GM12892 (cell line): ENCODE measurements around the gene FAM185A.

ENCODE experiments used
- DNase-seq: peaks from one replicate; pipeline ENCODE4 v3.0.0; 2011; ENCODE audit not compliant: insufficient read length
- FAIRE-seq: peaks from 2 replicates; lab custom pipeline; 2011; peaks lifted over from hg19 to GRCh38; lab: Jason Lieb, UNC
- POLR2A ChIP-seq: IDR thresholded peaks from 2 replicates; pipeline ENCODE4 v1.6.1; 2011; ENCODE audit warnings: low read depth, low read length, control low read depth
- POLR2AphosphoS5 ChIP-seq: IDR thresholded peaks from 2 replicates; pipeline ENCODE4 v1.6.1; 2011; ENCODE audit warnings: low read depth, low read length, control low read depth
- TAF1 ChIP-seq: IDR thresholded peaks from 2 replicates; pipeline ENCODE4 v1.6.1; 2011; ENCODE audit warnings: low read depth, mild to moderate bottlenecking, control low read depth, low read length, borderline replicate concordance

Gene FAM185A

DNA sequence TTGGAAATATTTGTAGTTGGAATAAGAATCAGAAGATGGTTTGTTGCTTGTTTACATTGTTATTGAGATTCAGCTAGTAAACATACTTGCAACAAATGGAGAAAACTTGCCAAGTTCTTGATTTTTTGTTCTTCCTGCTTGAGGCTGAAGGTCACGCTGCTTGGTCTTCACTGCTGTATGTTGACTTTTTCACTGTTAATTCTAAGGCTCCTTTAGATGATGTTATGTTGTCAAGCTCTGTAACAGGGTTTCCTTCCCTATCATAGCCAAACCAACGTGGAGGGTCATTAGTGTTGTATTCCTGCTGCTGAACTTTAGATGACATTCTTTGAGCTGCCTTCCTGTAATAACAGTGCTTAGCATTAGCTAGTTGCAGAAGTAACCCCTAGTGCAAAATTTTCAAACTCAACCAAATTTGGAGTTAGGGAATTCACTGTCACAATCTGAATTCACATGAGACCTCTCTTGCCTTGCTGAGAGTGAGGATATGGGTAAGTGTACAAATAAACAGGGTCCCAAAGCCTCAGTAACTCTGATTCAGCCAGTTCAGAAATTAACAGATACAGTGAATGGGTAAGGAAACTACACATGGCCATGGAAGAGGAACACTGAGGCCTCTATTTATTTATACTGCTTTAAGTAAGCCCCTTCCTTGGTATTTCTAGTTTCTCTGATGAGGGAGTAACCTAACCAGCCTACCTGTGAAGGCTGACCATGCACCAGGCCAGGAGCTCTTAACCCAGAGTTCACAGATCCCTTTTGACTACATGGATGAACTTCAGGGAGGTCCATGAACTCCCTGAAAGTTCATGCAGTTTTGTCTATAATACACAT is 64.6 kb downstream of the FAM185A start:
- FAIRE-seq: no peak

DNA sequence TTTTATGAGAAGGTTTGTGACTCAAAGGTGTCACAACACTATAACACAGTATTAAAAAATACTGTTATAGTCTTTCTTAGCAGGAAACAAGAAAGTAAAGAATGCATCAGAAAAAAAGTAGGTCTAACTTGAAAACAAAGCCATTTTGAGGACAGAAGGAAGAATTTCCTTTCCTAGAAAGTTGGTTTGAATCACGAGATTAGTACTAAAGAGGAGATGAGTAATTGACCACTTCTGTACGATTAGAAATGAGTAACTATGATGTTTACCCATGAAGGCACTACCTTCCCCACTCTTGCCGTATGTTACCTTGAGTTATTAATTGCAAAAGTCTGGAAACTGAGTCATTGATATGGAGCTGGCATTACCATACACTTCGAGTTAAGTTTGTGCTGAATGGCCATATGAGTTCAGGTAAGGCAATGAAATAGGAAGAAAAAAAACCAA is 65.2 kb downstream of the FAM185A start:
- DNase-seq: no peak
- TF ChIP-seq POLR2A: no peak
- no peak for TF ChIP-seq TAF1
- no peak for TF ChIP-seq POLR2AphosphoS5
- FAIRE-seq: no peak

More for the DNA sequence above, 64.6 kb downstream of the FAM185A start:
- TF ChIP-seq TAF1: no peak
- TF ChIP-seq POLR2A: no peak
- TF ChIP-seq POLR2AphosphoS5: no peak
- DNase-seq: no peak

DNA sequence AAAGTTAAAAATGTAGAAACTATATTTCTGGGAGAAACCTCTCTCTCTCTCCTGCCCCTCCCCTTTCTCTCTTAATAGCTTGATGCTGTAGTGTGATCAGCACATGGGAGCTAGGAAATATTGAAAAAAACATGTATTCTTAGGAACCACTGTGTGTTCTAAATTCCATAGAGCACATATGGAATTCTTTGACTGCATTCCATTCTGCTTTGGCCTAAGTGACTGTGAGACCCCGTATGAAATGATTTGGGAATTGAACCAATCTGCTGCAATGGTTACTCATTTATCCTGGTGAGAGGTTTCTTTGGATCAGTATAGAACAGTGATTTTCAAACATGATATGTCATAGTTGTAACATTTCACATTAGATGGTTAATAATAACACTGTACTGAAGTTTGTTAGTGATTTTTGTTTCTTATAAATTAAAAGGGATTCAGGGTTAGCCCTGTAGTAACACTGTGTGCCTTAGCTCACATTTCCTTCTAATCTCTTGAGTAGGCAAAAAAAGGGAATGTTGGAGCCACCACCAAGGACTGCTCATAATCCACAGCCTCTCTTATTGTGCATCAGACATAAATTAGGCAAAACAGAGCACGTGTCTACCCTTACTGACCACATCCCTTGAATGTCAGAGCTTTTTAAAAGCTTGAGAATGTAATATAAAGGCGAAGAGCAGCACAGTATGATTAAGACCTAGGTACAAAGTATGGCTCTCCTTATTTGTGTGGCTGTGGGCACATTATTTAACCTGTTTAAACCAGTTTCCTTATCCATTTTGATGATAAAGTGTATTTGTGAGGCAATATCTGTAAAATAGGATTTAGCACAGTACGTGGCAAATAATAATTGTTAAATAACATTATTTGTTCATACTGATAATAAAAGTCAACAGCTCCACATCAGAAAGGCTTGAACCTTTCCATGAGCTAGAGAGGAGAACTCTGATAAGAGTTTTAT is 69.1 kb downstream of the FAM185A start:
- no peak for TF ChIP-seq POLR2A
- TF ChIP-seq TAF1: no peak
- no peak for TF ChIP-seq POLR2AphosphoS5
- no peak for FAIRE-seq

DNA sequence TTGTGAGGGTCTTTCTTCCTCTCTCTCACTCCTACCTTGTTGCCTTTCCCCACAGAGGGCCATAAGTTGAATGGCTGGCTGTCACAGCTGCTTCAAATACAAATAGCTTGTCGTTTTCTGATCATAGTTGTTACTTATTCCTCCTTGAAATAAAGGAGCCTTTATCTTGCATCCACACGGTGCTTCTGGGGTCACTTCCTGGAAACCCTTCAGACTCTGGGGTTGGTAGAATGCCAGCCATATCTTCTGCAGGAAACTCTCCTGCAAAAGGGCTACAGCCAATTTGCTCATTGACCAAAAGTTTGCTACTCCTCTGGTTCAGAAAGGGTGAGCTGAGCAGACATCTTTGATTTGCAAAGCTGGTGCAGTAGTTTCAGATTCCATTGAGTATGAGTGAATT is 70.4 kb downstream of the FAM185A start:
- no peak for TF ChIP-seq TAF1
- no peak for TF ChIP-seq POLR2AphosphoS5
- TF ChIP-seq POLR2A: no peak
- FAIRE-seq (no peak), DNase-seq (no peak)

More for the DNA sequence above, 69.1 kb downstream of the FAM185A start:
- DNase-seq: no peak

DNA sequence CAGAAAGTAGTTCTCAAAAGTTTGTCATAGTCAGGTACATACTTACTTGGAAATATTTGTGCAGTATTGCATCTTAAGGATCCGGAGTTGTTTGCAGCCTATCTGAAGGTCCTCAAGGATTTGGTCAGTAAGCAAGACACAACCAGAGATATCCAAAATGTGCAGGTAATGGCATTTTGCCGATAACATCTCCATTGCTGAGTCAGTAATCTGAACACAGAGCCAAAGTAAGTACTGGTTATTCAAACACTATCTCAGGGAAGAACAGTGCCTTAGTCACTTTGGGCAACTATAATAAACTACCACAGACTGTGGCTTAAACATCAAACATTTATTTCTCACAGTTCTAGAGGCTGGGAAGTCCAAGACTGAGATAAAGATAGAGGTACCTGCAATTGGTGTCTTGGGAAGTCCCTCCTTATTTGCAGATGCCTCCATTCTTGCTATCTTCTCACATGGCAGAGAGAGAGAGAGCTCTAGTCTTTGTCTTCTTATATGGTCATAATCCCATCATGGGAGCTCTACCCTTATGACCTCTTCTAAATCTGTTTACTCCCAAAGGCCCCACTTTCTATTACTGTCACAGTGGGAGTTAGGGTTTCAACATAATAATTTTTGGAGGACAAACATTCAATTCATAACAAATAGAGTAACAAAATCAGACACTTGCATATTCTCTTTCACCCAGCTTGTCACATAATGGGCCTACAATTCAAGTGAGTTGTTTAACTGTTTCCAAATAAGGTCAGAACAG is 73.4 kb downstream of the FAM185A start:
- no peak for FAIRE-seq
- DNase-seq: no peak

DNA sequence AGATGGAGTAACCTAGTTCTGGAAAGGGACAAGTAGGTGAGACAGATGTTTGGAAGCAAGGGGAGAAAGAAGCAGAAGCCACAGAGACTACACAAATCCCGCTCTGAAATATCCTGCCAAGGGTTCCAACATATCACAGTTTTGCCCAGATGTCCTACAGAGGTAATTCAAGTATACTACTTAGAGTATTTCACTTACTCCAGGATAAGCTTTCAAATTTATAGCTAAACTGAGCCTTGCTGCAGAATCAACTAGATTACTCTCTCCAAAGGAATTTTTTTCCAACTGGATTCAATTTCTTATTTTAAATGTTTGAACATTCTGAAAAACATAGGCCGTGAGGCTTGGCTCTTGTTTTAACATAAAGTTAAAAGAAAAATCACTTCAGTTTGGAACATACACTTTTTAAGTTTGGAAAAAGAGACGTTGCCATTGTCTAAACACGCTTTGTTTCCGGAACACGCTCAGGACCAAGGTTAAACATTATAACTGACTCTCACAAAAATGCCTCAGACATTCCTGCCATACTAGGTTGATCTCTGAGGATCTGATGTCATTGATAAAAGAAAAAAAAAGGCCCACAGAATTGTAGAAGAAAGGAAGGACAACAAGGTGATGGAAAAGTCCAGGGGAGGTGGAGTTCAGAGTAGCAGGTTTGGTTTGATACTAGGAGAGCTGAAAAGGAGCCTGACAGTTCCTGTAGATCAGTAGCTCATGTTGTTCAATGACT is 74.8 kb downstream of the FAM185A start:
- TF ChIP-seq POLR2AphosphoS5: no peak
- TF ChIP-seq TAF1: no peak
- TF ChIP-seq POLR2A: no peak
- FAIRE-seq (no peak), DNase-seq (no peak)

More for the DNA sequence above, 73.4 kb downstream of the FAM185A start:
- TF ChIP-seq POLR2A: no peak

DNA sequence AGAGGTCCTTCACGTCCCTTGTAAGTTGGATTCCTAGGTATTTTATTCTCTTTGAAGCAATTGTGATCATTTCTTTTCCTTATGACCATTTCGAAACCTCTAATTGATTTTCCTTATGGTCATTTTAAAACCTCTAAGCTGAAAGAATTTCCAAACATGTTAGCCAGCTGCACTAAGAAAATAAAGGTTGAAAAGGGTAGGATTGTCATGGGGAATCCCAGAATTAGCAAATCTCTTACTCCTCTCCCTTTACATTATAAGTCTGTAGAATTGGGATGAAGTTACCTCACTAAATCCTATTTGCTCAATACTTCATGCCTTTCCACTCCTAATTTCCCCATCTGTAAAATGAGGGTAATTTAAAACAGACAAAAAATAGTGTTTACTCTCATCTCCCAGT is 79.5 kb downstream of the FAM185A start:
- no peak for FAIRE-seq
- DNase-seq: no peak
- no peak for TF ChIP-seq TAF1
- TF ChIP-seq POLR2AphosphoS5: no peak
- no peak for TF ChIP-seq POLR2A

DNA sequence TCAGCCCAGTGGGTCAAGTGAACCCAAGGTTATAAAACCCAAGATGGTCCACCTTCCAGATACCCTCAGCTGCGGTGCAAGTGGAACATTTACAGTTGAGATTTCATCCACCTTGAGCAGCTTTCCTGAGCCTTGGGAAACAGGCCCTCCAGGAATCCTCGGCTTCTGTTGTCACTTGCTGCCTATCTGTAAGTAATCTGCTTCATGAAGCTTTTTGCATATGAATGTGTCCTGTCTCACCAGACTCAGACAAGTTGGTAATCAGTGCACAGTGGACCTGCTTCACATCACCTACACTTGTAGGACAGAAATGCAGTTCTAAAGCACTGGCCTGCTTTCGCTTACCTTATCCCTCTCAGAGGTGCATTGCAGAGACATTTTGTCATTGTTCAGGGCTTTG is 80.3 kb downstream of the FAM185A start:
- FAIRE-seq: no peak
- TF ChIP-seq TAF1 (no peak), POLR2AphosphoS5 (no peak), POLR2A (no peak)
- no peak for DNase-seq

DNA sequence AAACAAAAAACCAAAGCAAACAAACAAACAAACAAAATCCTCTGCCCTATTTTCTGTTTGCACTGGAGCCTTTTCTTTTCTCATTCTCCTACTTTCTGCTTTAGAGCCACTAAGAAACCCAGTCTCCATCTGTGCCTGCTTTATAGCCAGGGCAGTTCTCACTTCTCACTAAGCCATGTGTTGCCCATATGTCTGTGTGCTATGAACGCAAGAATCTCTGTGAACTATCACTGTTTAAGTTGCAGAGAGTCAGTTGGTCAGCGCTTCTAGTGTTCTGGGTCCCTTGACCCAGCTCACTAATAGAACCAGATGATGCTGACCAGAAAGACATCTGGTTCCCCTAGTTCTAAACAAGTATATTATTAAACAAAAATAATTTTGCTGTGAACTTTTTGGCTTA is 81.4 kb downstream of the FAM185A start:
- DNase-seq: no peak
- no peak for TF ChIP-seq POLR2AphosphoS5
- TF ChIP-seq POLR2A: no peak
- no peak for TF ChIP-seq TAF1
- FAIRE-seq: no peak

DNA sequence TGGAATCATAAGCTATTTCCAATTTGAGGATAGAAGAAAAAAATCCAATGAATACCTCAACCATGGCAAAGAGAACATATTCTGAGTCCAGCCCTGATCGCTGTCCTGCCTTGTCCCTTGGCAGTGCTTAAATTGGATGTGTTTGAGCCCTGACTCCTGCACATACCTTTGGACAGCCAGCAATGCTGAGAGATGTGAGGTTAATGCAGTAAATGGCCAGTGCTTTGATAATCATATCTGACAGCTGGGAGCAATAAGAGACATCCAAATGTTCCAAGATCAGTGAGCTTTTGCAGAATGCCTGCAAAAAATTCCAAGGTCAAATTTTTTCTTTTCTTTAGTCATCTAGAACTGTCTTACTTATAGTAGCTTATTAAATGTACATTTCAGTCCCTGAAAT is 83.9 kb downstream of the FAM185A start:
- TF ChIP-seq POLR2A (no peak), TAF1 (no peak), POLR2AphosphoS5 (no peak)
- no peak for DNase-seq
- FAIRE-seq: no peak
